ENCODE measurements around the gene MAGOHB. TPM values are rescaled to one million over a fixed set of nuclear protein-coding genes. Genes with fewer than 3 reads are reported as not detected.
"Not testable (repeated sequence)": the region's sequence is repeated elsewhere in the genome, so short reads cannot be mapped to it uniquely, and the experiment has no call there.

MAGOHB gene
- 10 to 100 TPM in 3 of 4 donors, 1 to 10 TPM in 1; 4.9 to 27.7 (median 20.7) TPM for polyA plus RNA-seq
- long read RNA-seq, donor 1, transcript MAGOHB-201 (5 exons, 2,623 nt) = major isoform, 31 of 38 reads
- long read RNA-seq, donor 1, partial matches to known transcripts = 0 of 38 reads
- long read RNA-seq, donor 1, other reads (novel, unspliced or antisense) = 0 of 38 reads
- long read RNA-seq, donor 2, transcript MAGOHB-201 (5 exons, 2,623 nt) = major isoform, 6 of 8 reads
- long read RNA-seq, donor 2, partial matches to known transcripts = 0 of 8 reads
- long read RNA-seq, donor 2, other reads (novel, unspliced or antisense) = 0 of 8 reads
- long read RNA-seq, donor 3, transcript MAGOHB-201 (5 exons, 2,623 nt) = major isoform, 9 of 12 reads
- long read RNA-seq, donor 3, partial matches to known transcripts = 0 of 12 reads
- long read RNA-seq, donor 3, other reads (novel, unspliced or antisense) = 0 of 12 reads
- long read RNA-seq, donor 4 = 0 reads
- long read RNA-seq, donor 5, partial matches to known transcripts = 0 of 4 reads
- long read RNA-seq, donor 5, other reads (novel, unspliced or antisense) = 0 of 4 reads
- long read RNA-seq, donor 6, transcript MAGOHB-201 (5 exons, 2,623 nt) = major isoform, 6 of 8 reads
- long read RNA-seq, donor 6, partial matches to known transcripts = 0 of 8 reads
- long read RNA-seq, donor 6, other reads (novel, unspliced or antisense) = 0 of 8 reads
- long read RNA-seq, donor 7 = 0 reads
- long read RNA-seq, donor 8, partial matches to known transcripts = 0 of 1 reads
- long read RNA-seq, donor 8, other reads (novel, unspliced or antisense) = 0 of 1 reads
- long read RNA-seq, donor 9, partial matches to known transcripts = 0 of 1 reads
- long read RNA-seq, donor 9, other reads (novel, unspliced or antisense) = 0 of 1 reads
- long read RNA-seq, donor 10, transcript MAGOHB-201 (5 exons, 2,623 nt) = major isoform, 13 of 21 reads
- long read RNA-seq, donor 10, partial matches to known transcripts = 0 of 21 reads
- long read RNA-seq, donor 10, other reads (novel, unspliced or antisense) = 0 of 21 reads

DNA sequence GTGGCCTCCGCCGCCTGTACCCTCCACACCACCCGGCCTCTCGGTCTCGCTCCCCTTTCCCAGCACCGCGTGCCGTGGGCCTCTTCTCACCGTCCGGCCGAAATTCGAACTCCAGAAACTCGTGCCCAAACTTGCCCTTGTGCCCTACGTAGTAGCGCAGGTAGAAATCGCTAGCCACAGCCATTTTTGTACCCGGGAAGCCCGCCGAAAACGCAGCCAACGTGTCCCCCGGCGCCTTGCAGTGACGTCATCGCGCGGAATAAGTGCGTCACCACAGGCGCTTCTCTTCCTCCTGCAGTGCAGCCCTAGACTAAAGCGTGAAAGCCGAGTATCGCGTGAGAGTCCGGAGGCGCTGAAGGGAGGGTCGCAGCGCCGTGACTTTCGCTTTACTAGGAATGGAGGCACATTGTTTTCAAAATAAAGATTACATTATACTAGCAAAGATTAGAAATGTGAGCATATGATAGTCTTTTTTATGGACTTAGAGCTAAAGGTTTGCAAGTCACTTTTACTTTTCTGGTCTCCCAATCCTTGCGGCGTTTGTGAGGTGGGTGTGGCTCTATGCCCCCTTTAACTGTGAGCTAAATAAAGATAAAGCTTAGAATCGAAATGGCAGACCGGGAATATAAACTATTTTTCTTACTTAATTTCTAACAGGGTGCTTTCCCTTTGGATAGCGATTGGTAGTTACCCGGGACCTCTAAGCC is at the start of gene MAGOHB:
Gene MAGOHB (minus strand): TSS at position 261 of the 707 bp plus-strand sequence. CDS start 77 bp downstream, at position 184.
- DNase-seq (peak; percentile 96 to 99), FAIRE-seq (no peak)
- peak within 1 kb of the TSS; percentile 64 to 94 (median 91) for H3K27ac ChIP-seq (ENCODE audit: low read depth in 1 of 3, low read length in 2 of 3)
- peaks cover 0 to 6% (median 0%) of the 10 kb centered on the region in 3 donors for H3K36me3 ChIP-seq (ENCODE audit: control insufficient read depth in 3 of 3, insufficient read depth in 2 of 3, low read depth in 1 of 3, low read length in 3 of 3)
- 0% methylated on average over 45 of the region's 45 CpGs for WGBS, 3 donors
- H3K9me3 ChIP-seq (ENCODE audit: control insufficient read depth in 2 of 2, insufficient read depth in 1 of 2, low read depth in 1 of 2, low read length in 1 of 2) = no peaks in the 10 kb centered on the region
- no peaks in the 10 kb centered on the region for H3K27me3 ChIP-seq (ENCODE audit: control insufficient read depth in 3 of 3, insufficient read depth in 3 of 3, low read length in 3 of 3)
- H3K4me3 ChIP-seq (ENCODE audit: low read depth in 1 of 3, low read length in 3 of 3) = peak within 1 kb of the TSS; percentile 55 to 94 (median 65)
- peaks cover 0 to 4% (median 2%) of the 10 kb centered on the region in 3 donors for H3K4me1 ChIP-seq (ENCODE audit: control insufficient read depth in 3 of 3, insufficient read depth in 2 of 3, low read depth in 1 of 3, low read length in 2 of 3)

DNA sequence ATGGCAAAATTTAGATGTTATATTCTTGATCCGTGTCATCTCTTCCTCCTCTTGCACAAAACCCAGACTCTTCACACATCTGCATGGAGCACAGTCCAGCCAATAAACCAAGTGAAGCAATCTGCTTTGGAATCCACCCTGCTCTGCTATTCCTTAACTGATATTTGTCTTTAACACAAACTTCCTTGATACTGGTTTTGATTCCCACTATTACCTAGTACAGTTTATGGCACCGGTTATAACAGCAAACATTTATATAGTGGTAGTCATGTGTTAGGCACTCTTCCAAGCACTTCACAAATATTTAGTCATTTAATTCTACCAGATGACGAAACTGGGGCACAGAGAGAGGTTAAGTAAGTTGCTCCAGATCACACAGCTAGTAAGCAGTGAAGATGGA is 47.9 kb upstream of the MAGOHB start:
- no peak overlapping the region for H3K4me3 ChIP-seq (ENCODE audit: low read depth in 1 of 3, low read length in 3 of 3)
- peaks cover 0 to 3% of the 10 kb centered on the region in 2 donors for H3K9me3 ChIP-seq (ENCODE audit: control insufficient read depth in 2 of 2, insufficient read depth in 1 of 2, low read depth in 1 of 2, low read length in 1 of 2)
- no peaks in the 10 kb centered on the region for H3K36me3 ChIP-seq (ENCODE audit: control insufficient read depth in 3 of 3, insufficient read depth in 2 of 3, low read depth in 1 of 3, low read length in 3 of 3)
- DNase-seq = peak; percentile 33 to 86
- H3K27me3 ChIP-seq (ENCODE audit: control insufficient read depth in 3 of 3, insufficient read depth in 3 of 3, low read length in 3 of 3) = no peaks in the 10 kb centered on the region
- 11 to 39% (median 32%) methylated on average over 3 of the region's 3 CpGs for WGBS, 3 donors
- no peak overlapping the region for H3K27ac ChIP-seq (ENCODE audit: low read depth in 1 of 3, low read length in 2 of 3)
- no peak for FAIRE-seq
- no peaks in the 10 kb centered on the region for H3K4me1 ChIP-seq (ENCODE audit: control insufficient read depth in 3 of 3, insufficient read depth in 2 of 3, low read depth in 1 of 3, low read length in 2 of 3)

DNA sequence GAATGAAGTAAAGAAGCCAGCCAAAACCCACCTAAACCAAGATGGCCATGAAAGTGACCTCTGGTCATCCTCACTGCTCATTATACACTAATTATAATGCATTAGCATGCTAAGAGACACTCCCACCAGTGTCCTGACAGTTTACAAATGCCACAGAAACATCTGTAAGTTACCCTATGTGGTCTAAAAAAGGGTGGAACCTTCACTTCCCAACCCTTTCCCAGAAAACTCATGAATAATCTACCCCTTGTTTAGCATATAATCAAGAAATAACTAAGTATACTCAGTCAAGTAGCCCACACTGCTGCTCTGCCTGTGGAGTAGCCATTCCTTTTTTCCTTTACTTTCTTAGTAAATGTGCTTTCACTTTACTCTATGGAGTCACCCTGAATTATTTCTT is 40.6 kb upstream of the MAGOHB start:
- Histone ChIP-seq H3K9me3 (ENCODE audit: control insufficient read depth in 2 of 2, insufficient read depth in 1 of 2, low read depth in 1 of 2, low read length in 1 of 2) (peaks cover 0 to 7% of the 10 kb centered on the region in 2 donors), H3K36me3 (ENCODE audit: control insufficient read depth in 3 of 3, insufficient read depth in 2 of 3, low read depth in 1 of 3, low read length in 3 of 3) (no peaks in the 10 kb centered on the region), H3K27ac (ENCODE audit: low read depth in 1 of 3, low read length in 2 of 3) (no peak overlapping the region), H3K4me1 (ENCODE audit: control insufficient read depth in 3 of 3, insufficient read depth in 2 of 3, low read depth in 1 of 3, low read length in 2 of 3) (no peaks in the 10 kb centered on the region), H3K4me3 (ENCODE audit: low read depth in 1 of 3, low read length in 3 of 3) (no peak overlapping the region), H3K27me3 (ENCODE audit: control insufficient read depth in 3 of 3, insufficient read depth in 3 of 3, low read length in 3 of 3) (no peaks in the 10 kb centered on the region)
- DNase-seq = no peak
- no peak for FAIRE-seq

DNA sequence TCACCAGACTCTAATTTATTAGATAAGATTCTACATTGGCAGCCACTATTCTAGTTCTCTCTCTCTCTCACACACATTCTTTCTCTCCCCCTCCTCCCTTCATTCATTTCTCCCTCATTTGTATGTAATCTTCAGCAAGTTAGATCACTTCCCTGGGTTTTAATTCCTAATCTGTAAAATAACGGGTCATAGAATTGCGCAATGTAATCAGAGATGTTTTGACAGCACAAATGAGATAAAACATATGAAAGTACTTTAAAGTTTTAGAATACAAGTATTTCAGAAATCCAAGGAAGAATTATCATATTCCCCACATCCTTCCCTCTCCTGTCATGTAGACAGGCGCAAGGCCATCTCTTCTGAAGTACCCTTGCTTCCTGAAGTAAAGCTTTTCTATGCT is 38.8 kb upstream of the MAGOHB start:
- no peak for FAIRE-seq
- Histone ChIP-seq H3K36me3 (ENCODE audit: control insufficient read depth in 3 of 3, insufficient read depth in 2 of 3, low read depth in 1 of 3, low read length in 3 of 3) (no peaks in the 10 kb centered on the region), H3K27ac (ENCODE audit: low read depth in 1 of 3, low read length in 2 of 3) (no peak overlapping the region)

DNA sequence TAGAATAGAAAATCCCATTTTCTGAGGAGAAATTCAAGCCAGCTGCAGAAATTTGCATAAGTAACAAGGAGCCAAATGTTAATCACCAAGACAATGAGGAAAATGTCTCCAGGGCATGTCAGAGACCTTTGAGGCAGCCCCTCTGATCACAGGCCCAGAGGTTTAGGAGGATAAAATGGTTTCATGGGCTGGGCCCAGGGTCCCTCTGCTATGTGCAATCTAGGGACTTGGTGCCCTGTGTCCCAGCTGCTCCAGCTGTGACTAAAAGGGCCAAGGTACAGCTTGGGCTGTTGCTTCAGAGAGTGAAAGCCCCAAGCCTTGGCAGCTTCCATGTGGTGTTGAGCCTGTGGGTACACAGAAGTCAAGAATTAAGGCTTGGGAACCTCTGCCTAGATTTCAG is 33.2 kb upstream of the MAGOHB start:
- H3K4me3 ChIP-seq (ENCODE audit: low read depth in 1 of 3, low read length in 3 of 3); H3K27ac ChIP-seq (ENCODE audit: low read depth in 1 of 3, low read length in 2 of 3); FAIRE-seq; H3K27me3 ChIP-seq (ENCODE audit: control insufficient read depth in 3 of 3, insufficient read depth in 3 of 3, low read length in 3 of 3); H3K36me3 ChIP-seq (ENCODE audit: control insufficient read depth in 3 of 3, insufficient read depth in 2 of 3, low read depth in 1 of 3, low read length in 3 of 3); DNase-seq; H3K4me1 ChIP-seq (ENCODE audit: control insufficient read depth in 3 of 3, insufficient read depth in 2 of 3, low read depth in 1 of 3, low read length in 2 of 3): not testable (repeated sequence)
- H3K9me3 ChIP-seq (ENCODE audit: control insufficient read depth in 2 of 2, insufficient read depth in 1 of 2, low read depth in 1 of 2, low read length in 1 of 2) = peaks cover 0 to 19% of the 10 kb centered on the region in 2 donors

More for the DNA sequence above, 38.8 kb upstream of the MAGOHB start:
- Histone ChIP-seq H3K9me3 (ENCODE audit: control insufficient read depth in 2 of 2, insufficient read depth in 1 of 2, low read depth in 1 of 2, low read length in 1 of 2) (peaks cover 0 to 7% of the 10 kb centered on the region in 2 donors), H3K4me1 (ENCODE audit: control insufficient read depth in 3 of 3, insufficient read depth in 2 of 3, low read depth in 1 of 3, low read length in 2 of 3) (no peaks in the 10 kb centered on the region), H3K27me3 (ENCODE audit: control insufficient read depth in 3 of 3, insufficient read depth in 3 of 3, low read length in 3 of 3) (no peaks in the 10 kb centered on the region), H3K4me3 (ENCODE audit: low read depth in 1 of 3, low read length in 3 of 3) (no peak overlapping the region)
- no peak for DNase-seq
- WGBS, 3 donors = 60 to 70% (median 62%) methylated on average over 3 of the region's 3 CpGs

DNA sequence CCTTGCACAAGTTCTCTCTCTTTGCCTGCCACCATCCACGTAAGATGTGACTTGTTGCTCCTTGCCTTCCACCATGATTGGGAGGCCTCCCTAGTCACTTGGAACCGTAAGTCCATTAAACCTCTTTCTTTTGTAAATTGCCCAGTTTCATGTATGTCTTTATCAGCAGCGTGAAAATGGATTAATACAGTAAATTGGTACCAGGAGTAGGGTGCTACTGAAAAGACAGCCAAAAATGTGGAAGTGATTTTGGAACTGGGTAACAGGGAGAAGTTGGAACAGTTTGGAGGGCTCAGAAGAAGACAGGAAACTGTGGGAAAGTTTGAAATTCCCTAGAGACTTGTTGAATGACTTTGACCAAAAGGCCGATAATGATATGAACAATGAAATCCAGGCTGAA is 32.5 kb upstream of the MAGOHB start:
- peaks cover 0 to 10% (median 0%) of the 10 kb centered on the region in 3 donors for H3K27me3 ChIP-seq (ENCODE audit: control insufficient read depth in 3 of 3, insufficient read depth in 3 of 3, low read length in 3 of 3)
- DNase-seq = no peak
- peaks cover 0 to 2% (median 0%) of the 10 kb centered on the region in 3 donors for H3K4me1 ChIP-seq (ENCODE audit: control insufficient read depth in 3 of 3, insufficient read depth in 2 of 3, low read depth in 1 of 3, low read length in 2 of 3)
- H3K9me3 ChIP-seq (ENCODE audit: control insufficient read depth in 2 of 2, insufficient read depth in 1 of 2, low read depth in 1 of 2, low read length in 1 of 2) = peaks cover 0 to 19% of the 10 kb centered on the region in 2 donors
- FAIRE-seq = no peak
- 46 to 63% (median 47%) methylated on average over 4 of the region's 4 CpGs for WGBS, 3 donors
- no peak overlapping the region for H3K27ac ChIP-seq (ENCODE audit: low read depth in 1 of 3, low read length in 2 of 3)
- H3K4me3 ChIP-seq (ENCODE audit: low read depth in 1 of 3, low read length in 3 of 3) = no peak overlapping the region
- H3K36me3 ChIP-seq (ENCODE audit: control insufficient read depth in 3 of 3, insufficient read depth in 2 of 3, low read depth in 1 of 3, low read length in 3 of 3) = peaks cover 0 to 2% (median 0%) of the 10 kb centered on the region in 3 donors

DNA sequence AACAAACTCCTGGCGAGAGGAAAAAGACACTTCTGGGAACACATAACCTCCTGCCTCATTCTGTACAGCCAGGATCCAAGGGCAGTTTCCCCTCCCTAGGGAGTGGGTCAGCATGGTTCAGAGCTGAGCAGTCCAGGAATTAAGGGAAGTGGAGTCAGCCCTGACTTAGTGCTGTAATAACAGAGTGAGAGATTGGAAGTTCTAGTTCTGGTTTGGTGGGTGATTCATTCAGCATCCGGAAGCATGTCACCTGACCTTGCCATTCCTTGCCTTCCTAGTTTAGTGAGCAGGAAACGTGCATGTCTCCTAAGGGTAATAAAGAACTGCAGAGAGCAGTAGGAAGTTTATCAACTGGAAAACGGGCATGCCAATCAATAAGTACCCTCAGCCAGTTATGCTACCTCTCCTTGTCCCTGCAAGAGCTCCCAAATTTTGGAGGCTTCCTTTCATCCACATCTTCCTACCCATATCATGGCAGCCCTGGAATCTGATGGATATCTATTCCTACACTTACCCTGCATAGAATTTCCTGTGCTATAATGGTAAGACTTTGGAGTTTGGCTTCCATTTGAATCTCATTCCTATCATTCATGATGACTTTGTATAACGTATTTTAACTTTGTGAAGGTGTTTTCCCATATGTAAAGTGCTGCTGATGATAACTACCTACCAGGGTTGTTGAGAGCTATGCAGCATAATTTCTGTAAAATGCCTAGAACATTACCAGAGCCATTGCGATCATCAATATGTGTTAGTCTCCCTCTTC is 28.5 kb upstream of the MAGOHB start:
- Histone ChIP-seq H3K4me3 (ENCODE audit: low read depth in 1 of 3, low read length in 3 of 3) (no peak overlapping the region), H3K4me1 (ENCODE audit: control insufficient read depth in 3 of 3, insufficient read depth in 2 of 3, low read depth in 1 of 3, low read length in 2 of 3) (peaks cover 0 to 5% (median 0%) of the 10 kb centered on the region in 3 donors), H3K36me3 (ENCODE audit: control insufficient read depth in 3 of 3, insufficient read depth in 2 of 3, low read depth in 1 of 3, low read length in 3 of 3) (peaks cover 0 to 2% (median 0%) of the 10 kb centered on the region in 3 donors), H3K27me3 (ENCODE audit: control insufficient read depth in 3 of 3, insufficient read depth in 3 of 3, low read length in 3 of 3) (peaks cover 0 to 14% (median 0%) of the 10 kb centered on the region in 3 donors), H3K9me3 (ENCODE audit: control insufficient read depth in 2 of 2, insufficient read depth in 1 of 2, low read depth in 1 of 2, low read length in 1 of 2) (peaks cover 0 to 16% of the 10 kb centered on the region in 2 donors), H3K27ac (ENCODE audit: low read depth in 1 of 3, low read length in 2 of 3) (peak overlapping the region in 2 of 3 donors; percentile 22 to 24)
- DNase-seq (peak; percentile 36 to 66), FAIRE-seq (no peak)
- 45 to 56% (median 56%) methylated on average over 6 of the region's 6 CpGs for WGBS, 3 donors
